Measurements from ENCODE around the gene PSD2.

Gene PSD2

DNA sequence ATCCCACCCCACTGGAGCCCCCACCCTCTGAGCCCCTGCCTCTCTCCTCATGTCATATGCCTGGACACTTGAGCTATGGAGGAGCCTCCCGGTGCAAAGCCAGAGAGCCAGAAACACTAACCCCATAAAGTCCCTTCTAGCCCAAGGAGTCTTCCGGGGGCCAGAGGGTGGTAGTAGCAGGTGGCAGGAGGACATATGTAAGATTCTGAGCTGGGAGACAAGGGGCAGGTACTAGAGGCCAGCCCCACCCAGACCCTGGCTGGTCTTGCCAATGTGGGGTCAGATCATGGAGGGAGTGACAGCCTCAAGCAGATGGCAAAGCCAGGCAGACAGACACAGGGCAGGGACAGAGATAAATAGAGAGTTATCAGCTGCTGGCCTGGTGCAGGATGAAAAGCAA, 63.4 kb downstream of the PSD2 start:
- no peak for DNase-seq

GRCh38 chr5:139861021-139861888, 65.6 kb downstream of the PSD2 start:
- no peak for DNase-seq

DNA sequence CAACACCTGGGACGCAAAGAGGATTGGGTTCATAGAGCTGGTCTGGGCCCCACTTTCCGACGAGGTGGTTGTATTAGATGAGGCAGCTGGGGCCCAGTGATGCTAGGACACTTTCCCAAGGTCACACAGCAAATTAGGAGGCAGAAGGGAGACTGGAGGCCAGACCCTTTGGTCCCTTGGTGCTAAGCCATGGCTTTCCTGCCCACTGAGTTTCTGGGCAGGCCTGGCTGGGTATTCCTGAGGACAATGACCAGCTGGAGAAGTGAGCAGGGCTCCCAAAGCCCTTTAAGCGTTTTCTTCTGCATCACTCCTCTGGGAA, 66.2 kb downstream of the PSD2 start:
- DNase-seq, result no peak

DNA sequence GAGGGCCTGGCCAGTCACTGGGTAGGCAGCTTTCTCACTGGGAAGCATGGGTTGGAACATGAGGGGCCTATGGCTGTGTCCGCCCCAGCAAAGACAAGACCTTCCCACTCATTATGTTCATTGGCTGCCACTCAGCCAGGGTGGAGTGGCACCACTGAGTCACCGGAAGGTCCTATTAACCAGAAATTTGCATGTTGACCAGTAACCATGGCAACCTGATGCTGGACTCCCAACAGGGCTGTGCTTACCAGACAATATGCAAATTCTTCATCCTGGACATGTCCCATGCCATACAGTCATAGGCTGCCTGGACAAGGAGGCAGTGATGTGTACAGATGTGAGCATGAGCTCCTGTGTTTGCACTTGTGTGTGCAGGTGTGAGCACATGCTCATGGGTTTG, 66.7 kb downstream of the PSD2 start:
- peak; percentile 33 for DNase-seq

GRCh38 chr5:139862803-139863202, 67.2 kb downstream of the PSD2 start:
- DNase-seq, result no peak

- DNase-seq, result no peak
These were observed 67.8 kb downstream of the PSD2 start for GRCh38 chr5:139863361-139863760.

DNA sequence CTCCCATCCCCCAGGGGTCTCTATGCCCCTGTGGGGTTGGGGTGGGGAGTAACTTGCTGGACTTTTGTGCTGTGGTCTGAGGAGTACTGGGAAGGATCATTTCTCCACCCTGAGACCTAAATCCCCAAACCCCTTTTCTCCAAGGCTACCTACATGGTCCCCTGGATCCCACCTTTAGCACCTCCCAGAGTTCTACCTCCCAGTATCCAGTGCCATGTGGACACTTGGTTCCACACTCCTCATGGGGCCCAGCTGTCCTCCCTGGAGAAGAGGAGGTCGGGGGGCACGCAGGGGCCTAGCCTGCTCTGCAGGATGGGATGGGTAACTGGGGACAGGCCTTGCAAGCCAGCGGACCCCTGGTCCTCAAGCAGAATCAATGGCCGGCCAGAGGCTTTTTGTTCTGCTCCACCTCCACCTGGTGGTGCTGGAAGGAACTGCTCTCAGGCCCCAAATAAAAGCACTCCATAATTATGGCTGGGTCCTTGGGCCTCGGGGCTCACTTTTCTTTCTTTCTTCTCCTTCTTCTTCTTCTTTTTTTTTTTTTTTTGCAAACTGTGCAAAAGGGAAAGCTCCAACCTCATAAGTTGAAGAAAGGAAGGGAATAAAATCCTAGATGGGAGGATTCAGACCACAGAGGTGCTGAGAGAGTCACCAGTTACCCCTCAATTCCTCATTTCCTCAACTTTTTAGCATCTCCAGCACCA, 68.4 kb downstream of the PSD2 start:
- peak; percentile 63 for DNase-seq

DNA sequence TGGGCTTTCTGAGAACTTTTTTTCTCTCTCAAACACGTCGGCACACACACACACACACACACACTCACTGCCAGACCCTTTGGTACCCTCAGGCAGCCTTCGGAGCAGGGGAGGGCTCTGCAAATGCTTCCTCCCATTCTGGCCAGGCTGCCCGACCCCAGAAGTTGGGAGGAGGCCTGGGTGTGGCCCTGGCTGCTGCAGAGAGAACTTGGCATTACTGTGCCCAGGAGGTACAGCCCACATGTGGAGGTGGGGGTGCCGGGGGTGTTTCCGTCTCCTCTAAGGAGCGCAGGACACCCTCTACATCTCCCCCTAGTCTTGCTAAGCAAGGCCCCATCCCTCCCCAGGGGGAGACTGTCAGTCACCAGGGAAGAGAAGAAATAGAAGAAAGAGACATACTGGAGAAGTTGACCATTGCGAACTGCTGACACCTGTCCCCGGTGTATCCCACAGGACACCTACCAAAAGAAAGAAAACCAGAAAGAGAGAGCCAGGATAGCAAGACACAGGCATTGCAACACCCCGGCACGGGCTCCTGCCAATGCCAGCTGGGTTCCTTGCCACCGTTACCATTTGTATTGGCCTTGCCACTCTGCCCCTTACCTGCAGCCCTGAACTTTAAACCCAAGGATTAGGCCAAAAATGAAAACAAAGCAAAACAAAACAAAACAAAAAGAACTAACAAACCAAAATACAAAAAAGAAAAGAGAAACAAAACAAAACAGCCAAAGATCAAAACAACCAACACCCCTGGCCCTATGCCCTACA, 69.3 kb downstream of the PSD2 start:
- no peak for DNase-seq

DNA sequence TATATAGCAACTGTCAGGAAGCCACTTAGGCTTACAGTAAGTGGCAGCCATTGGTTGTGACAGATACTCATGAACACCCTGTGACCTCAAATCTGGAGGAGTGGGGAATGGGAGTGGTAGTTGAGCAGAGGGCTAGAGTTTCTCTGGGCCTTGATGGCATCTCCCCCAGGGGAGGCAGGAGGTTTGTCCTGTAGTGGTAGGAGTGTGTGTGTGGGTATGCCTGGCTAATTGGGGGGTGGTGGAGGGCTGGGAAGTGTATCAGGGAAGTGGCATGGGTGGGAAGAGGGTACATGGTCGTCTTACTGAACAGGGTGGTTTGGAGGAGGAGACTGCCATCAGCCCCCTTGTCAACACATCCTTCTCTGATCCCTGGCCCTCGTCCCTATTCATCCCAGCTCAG, 71.5 kb downstream of the PSD2 start:
- DNase-seq, result no peak

DNA sequence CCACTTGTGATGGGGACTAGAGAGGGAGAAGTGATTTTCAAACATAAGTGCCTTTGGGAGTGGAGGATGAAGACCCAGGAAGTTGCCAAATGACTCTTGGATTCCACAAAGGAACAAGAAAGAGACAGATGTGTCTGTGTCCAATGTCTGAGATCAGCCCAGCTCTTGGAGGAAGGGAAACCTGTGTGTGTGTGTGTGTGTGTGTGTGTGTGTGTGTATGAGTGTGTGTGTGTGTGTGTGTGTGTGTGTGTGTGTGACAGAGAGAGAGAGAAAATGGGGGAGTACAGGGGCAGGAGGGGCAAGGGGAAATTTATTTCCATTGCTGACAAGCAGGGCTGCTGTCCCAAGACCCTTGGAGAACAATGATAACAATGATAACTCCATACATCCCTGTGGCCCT, 72.0 kb downstream of the PSD2 start:
- no peak for DNase-seq

DNA sequence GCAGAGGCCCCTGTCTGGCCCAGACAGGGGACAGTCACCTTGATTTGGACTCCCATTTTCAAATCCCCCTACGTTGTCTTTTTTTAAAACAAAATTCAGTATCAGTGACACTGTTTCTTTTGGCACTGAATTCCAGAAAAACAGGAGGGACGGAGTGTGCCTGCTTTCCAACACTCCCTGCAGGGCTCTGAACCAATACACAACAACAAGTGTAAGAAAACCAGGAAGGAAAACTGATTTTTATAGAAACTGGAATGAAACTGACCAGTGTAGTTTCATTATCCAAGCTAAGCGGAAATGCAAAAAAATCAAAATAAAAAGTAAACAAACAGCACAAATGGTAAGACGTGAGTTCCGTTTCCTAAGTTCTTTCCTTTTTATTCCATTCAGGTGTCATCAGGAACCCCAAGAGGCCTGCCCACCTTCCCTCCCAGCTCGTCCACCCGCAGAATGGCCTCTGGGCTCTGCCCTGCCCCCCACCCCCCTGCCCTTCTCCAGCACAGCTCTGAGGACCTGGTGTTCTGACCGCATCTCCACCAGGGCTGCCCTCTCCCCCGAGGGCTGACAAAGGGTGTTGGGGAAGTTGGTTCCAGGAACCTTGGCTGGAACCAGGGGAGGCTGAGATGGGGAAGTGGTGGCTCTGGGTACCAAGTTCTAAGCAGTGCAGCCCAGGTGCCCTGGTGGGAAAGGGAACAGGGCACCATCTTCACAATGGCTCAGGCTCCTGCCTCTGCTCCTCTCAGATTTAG, 73.6 kb downstream of the PSD2 start:
- no peak for DNase-seq

DNA sequence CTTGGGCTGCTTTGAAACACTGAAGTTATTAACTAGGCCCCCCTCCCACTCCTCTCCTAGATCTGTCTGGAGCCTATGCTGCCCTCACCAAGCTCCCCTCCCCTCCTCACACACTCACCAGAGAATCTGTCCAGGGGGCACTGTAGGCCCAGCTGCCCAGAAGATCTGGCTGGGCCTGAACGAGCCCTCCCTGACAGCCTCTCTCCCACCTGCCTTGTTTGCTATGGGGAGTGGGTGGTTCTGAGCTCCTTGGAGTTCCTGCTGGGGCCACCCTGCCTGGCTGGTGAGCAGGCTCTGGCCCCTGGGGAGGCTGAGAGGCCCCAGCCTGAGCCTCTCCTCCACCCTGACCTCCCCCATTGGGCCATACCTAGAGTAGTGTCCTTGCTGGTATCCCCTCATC, 75.1 kb downstream of the PSD2 start:
- no peak for DNase-seq

GRCh38 chr5:139871614-139872013, 76.0 kb downstream of the PSD2 start:
- no peak for DNase-seq

GRCh38 chr5:139872052-139872766, 76.6 kb downstream of the PSD2 start:
- DNase-seq, result no peak

- DNase-seq, result no peak
These were observed 77.5 kb downstream of the PSD2 start for GRCh38 chr5:139872851-139873794.

DNA sequence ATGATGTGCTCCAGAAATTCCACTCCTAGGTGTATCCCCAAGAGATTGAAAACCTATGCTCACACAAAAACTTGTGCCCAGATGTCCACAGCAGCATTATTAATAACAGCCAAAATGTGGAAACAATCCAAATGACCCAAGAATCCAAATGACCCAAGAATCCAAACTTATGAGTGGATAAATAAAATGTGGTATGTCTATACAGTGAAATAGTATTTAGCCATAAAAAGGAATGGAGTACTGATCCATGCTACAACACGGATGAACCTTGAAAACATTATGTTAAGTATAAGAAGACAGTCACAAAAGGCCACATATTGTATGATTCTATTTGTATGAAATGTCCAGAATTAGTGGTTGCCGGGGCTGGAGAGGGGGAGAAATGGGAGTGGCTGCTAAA, 80.3 kb downstream of the PSD2 start:
- DNase-seq, result no peak

GRCh38 chr5:139877129-139877597, 81.6 kb downstream of the PSD2 start:
- DNase-seq, result no peak

DNA sequence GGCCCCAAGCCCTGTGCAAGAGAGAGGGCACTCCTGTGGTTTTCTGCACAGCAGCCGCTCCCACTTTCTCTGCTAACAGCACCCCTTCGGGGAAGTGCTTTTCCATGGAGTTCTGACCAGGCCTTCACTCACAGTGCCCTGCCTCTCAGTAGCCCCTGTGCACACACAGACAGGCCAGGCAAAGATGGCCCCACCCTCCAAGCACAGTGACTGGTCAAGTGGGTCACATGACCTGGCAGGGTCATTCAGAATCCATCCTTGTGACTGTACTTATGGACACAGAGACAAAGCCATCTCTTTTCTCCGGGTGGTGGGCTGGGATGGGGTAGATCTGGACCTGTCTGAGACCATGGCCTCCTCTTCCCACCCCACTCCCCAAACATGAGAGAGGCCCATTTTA, 82.5 kb downstream of the PSD2 start:
- no peak for DNase-seq

DNA sequence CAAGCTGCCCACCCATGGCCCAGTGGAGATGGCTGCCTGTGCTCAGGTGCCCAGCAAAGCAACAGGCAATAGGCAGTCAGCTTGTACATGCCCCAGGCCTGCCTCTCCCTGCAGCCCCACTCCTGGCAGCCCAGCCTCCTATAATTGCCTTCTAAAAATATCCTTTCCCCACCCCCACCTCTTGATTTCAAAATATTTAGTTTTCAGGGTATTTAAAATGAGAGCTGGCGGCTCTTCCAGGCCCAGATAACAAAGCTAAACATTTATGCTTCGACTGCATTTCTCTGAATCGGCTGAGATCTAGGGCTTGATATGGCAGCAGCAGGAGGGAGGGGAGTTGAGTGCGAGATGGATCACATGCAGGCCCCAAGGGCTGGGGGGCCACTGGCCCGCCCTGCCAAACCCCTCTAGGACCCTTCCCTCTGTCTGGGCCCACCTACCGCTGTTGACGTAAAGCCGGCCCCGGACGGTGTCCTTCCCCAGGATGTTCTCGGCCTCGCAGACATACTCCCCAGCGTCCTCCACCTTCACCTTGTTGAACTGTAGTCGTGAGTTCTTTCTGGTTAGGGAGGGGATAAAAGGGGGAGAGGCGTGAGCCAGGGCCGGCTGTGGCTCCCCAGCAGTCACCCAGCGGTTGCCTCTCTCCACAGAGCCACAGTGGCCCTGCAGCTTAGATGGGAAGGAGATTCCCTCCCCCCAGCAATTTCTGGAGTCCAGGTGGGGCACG, 85.0 kb downstream of the PSD2 start:
- no peak for DNase-seq

GRCh38 chr5:139881143-139881733, 85.6 kb downstream of the PSD2 start:
- DNase-seq, result no peak

All from suppressor macrophage treated with lipopolysaccharide for 4 hours (primary cell).